DMS 273 (cell line): ENCODE measurements around the gene MCC.

Source experiments
- DNase-seq: peaks from one replicate; lab custom pipeline; 2025; ENCODE audit not compliant: unreplicated experiment; lab: John Stamatoyannopoulos, UW

MCC gene

DNA sequence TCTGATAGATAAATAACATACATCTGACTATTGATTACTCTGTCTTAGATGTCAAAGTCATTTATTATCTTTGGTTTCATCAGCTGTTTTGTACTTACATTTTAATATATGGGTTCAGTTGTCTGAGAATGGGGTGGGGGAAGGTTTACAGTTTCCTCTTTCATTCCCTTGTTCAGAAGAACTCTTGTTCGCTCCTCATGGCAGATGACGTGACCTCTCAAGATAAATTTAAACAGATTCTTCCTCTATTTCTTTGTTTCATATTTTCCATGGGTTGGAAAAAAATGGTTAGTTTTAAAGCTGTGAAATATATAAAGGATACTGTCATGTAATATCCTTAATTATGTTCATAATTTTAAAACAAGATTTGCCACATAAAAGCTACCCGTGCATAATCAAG, 114.8 kb downstream of the MCC start:
- no peak for DNase-seq

DNA sequence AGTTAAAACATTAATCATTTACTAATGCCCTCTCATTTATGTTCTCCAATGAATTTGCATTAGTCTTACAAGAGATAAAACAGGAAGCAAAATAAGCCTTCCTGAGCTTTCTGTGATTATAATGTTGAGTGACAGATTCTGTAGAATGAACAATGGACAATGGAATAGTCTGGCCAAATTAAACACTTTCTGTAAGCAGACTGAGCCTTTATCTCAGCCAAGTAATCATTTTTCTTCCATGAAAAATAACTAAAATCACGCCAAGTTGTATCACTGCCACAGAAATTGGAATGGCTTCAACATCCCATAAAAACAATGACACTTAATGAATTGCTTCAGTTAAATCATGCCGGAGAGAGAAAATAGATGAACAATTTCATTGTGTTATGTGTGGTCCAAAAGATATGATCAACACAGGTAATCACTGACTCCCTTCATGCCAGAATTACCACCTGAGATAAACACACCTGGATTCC, 116.5 kb downstream of the MCC start:
- no peak for DNase-seq

DNA sequence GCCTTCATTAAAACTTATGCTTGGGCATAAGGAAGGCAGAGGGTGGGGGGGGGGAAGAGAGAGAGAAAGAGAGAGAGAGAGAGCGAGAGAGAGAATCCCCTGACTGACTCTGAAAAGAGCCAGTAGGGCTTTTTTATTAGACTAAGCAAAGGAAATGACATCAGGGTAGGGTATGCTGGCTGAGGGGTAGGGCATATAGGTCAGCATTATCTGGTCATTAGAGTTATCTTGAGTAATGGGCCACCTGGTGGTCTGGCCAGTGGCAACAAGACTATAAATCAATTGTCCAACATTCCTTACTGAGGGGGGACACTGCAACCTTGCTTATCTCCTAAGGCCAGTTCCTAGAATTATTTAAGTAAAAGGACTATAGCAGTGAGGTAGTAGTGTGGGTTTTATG, 120.7 kb downstream of the MCC start:
- no peak for DNase-seq

DNA sequence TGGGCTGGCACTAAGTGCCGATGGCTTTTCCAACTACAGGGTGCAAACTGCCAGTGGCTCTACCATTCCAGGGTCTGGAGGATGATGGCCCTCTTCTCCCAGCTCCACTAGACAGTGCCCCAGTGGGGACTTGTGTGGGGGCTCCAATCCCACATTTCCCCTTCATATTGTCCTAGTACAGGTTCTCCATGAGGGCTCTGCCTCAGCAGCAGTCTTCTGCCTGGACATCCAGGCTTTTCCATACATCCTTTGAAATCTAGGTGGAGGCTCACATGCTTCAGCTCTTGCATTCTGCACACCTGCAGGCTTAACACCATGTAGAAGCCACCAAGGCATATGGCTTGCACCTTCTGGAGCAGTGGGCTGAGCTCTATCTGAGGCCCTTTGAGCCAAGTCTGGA, 123.8 kb downstream of the MCC start:
- DNase-seq, result peak; percentile 28

DNA sequence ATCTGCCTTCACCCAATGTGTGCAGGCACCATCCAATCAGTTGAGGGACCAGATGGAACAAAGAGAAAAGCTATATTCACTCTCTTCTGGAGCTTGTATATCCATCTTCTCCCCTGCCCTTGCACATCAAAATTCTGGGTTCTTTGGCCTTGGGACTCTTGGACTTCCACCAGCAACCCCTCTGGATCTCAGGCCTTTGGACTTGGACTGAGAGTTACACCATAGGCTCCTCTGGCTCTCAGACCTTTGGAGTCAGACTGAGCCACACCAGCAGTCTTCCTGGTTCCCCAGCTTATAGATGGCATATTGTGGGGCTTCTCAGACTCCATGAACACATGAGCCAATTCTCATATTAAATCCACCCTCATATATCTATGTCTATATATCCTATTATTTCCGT, 126.6 kb downstream of the MCC start:
- no peak for DNase-seq

DNA sequence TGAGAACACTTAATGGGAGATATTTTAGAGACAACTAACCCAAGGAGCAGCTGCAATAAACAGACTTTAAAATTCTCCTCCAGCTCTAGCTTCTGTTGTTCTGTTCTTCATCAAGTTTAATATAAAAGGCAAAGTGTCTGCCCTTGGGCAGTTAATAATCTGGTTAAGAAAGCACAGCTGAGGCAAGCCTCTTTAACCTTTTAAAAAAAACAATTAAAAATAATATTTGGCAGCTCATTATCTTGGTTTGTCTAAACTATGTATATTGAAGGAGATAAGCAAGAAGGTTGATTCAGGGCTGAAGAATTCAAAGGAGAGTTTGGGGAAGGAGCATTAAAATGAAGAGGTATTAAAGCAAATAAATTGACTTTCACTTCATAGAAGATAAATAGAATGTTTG, 128.8 kb downstream of the MCC start:
- DNase-seq, result no peak

GRCh38 chr5:113358696-113359095, 129.6 kb downstream of the MCC start:
- no peak for DNase-seq

DNA sequence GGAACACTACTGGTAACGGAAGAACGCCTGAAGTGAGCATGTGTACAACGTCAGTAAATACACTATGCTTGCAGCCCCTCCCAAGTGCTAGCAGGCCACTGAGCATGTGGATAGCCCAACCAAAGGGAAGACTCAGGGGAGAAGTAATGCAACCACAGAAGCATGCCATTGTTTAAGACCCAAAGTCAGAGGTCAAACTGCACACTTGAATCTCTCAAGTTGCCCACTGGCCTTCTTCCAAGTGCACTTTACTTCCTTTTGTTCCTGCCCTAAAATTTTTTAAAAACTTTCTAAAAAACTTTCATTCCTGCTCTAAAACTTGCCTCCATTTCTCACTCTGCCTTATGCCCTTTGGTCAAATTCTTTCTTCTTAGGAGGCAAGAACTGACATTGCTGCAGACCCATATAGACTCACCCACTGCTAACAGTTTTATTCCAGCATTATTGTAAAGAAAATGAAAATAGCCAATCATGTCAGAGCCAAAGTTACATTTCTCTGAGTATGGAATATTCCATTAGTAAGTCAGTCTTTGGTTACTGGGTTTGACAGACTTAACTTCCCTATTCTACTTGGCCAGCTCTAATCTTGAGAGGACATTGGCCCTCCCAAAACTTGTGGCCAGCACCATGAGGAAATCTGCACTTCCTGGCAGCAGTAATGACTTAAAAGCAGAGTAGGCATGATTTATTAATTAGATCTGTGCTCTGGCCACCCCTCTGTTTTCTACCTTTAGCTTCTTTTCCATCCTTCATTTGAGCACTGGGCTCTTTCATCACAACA, 130.4 kb downstream of the MCC start:
- DNase-seq, result no peak

- no peak for DNase-seq
Measured at GRCh38 chr5:113356487-113356886, 131.8 kb downstream of the MCC start.

GRCh38 chr5:113354055-113354454, 134.2 kb downstream of the MCC start:
- no peak for DNase-seq

GRCh38 chr5:113347572-113347971, 140.7 kb downstream of the MCC start:
- DNase-seq, result no peak

DNA sequence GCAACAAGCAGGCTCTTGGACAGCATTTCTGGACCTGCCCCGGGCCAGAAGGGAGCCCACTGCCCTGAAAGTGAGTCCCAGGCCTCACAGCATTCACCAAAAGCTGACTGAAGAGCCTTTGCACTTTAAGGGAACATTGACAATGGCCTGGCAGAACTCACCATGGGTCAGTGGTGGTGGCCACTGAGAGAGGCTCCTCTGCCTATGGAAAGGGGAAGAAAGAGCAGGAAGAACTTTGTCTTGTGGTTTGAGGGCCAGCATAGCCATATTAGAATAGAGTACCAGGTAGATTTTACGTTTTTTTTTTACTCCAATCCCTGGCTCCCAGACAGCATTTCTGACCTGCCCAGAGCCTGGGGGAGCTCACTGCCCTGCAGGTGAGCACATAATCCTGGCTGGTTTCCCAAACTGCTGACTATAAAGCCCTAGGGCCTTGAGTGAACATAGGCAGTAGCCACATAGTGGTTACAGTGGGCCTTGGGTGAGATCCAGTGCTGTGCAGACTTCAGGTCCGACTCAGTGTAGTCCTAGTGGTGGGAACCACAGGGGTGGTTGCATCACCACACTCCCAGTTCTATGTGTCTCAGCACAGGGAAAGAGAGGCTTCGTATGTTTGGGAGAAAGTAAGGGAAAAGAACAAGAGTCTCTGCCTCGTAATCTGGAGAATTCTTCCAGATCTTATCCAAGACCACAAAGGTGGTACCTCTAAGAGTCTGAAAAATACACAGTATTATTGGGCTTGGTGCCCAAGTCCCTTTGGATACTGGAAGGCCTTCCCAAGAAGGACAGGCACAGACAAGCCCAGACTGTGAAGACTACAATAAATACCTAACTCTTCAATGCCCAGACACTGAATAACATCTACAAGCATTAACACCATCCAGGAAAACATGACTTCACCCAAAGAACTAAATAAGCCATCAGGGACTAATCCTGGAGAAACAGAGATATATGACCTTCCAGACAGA, 143.0 kb downstream of the MCC start:
- DNase-seq, result peak; percentile 25

DNA sequence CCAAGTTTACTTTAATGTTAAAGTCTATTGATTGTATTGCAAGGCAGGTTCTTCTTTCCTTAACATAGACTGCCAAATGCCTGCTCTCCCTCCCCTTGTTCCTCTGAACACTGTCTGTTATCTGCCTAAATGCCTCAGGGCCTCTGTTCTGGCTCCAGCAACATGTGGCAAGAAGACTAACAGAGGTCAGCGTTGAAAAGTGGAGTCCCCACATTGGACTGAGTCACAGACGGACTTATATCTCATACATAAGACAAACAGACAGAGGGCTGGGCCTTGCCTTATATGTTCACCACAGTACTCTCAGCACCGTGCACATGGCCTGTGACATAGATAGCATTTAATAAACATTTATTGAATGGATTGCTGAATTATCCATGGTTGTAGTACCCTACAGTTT, 144.9 kb downstream of the MCC start:
- no peak for DNase-seq

- peak; percentile 49 for DNase-seq
Measured at GRCh38 chr5:113340537-113340936, 147.7 kb downstream of the MCC start.

- DNase-seq, result no peak
Measured at GRCh38 chr5:113338628-113339027, 149.6 kb downstream of the MCC start.

DNA sequence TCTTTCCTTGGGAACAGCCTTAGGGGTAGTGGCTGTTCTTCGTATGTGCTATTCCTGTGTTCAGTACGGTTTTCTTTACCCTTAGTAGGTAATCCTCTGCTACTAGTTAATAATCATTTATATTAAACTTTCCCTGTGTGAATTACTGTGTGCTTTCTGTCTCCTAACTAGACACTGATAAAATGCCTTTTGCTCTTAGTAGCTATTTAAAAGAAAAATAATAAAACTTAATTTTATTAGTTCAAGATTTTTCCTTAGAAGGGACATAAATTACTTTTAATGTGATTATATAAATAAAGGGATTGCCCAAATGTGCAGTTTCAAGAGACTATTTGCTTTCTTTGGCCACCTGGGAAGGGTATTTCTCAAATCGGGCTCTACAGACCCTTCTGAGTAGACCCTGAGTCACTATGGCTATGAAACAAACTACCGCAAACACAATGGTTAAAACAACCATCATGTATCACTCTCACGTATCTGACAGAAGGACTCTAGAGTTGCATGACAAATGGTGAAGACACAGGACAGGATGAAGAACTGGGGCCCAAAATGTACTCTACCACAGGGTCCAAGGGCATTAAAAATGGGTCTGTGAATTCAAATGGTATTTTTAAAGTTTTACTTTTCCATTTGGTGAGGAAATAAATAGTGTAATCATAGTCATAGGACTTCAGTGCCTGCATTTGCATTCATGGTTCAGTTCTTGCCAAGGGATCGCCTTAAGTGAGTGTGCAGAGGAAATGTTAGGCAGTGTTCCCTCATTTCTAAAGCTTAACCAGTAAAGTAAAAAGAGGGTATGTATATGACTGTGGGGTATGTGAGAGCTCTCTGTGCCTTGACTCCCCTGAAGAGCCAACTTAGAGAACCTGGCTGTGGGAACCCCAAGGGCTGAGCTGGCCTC, 150.5 kb downstream of the MCC start:
- no peak for DNase-seq

DNA sequence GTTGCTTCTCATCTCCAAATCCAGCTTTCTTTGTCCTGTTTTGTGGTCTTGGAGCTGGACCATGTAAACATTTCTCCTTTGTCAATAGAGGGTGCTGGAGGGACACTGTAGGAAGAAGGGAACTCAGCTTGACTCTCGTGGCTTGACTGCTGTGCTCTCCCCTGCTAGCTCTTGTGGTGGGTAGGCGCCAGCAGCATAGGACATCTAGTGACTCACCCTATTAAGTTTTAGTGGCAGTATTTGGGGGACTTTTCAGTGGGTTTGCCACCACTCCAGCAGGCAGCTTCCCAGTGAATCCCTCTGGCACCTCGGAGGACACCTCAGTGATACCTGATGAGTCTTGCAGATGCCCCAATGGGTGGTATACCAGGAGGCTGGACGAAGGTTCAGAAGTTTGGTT, 151.3 kb downstream of the MCC start:
- peak; percentile 73 for DNase-seq

- no peak for DNase-seq
Measured at GRCh38 chr5:113333411-113333810, 154.8 kb downstream of the MCC start.

DNA sequence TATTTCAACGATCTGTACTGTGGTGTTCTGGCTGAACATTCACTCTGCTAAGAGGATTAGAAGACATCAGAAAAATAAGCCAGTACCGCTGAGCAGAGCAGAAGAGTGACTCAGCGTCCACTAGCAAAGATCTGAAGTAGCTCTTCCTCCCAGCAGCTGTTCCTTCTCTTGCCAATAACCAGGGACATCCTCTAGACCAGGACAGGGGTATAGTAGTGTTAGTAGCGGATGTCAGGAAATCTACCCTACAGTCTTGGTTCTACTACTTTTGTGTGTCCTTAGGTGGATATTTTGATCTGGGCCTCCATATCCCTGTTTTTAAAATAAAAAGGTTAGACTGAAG, 157.1 kb downstream of the MCC start:
- DNase-seq, result peak; percentile 90

- DNase-seq, result peak; percentile 97
Measured at GRCh38 chr5:113330533-113331208, 157.6 kb downstream of the MCC start.

GRCh38 chr5:113329981-113330380, 158.3 kb downstream of the MCC start:
- no peak for DNase-seq
